HCT116 (cell line): ENCODE results near the gene CYP2U1.

Experiments used
- CTCF ChIP-seq, 3 experiments: fragments of 200-600 bp in 1 of 3; sonication (generic) in 1 of 3; IDR thresholded peaks in 2 of 3; conservative IDR thresholded peaks in 1 of 3; 2 replicates each; pipeline ENCODE4 v1.5.1; 2012 to 2017; ENCODE audit warnings: low read depth in 2 of 3, low read length in 2 of 3, antibody characterized with exemption in 1 of 3, borderline replicate concordance in 1 of 3, control low read depth in 1 of 3, mild to moderate bottlenecking in 1 of 3, mixed read lengths in 1 of 3, mixed run types in 1 of 3, moderate library complexity in 1 of 3; ENCODE audit not compliant: insufficient read depth in 1 of 3
- EZH2 ChIP-seq: fragments of 200-600 bp; sonication (generic); IDR thresholded peaks from 2 replicates; pipeline ENCODE4 v1.6.1; 2017; ENCODE audit warnings: antibody characterized with exemption, mixed run types
- EZH2phosphoT487 ChIP-seq: fragments of 200-600 bp; IDR thresholded peaks from 2 replicates; pipeline ENCODE4 v1.6.1; 2018; ENCODE audit warnings: antibody characterized with exemption, borderline replicate concordance
- POLR2AphosphoS5 ChIP-seq: IDR thresholded peaks from 2 replicates; pipeline ENCODE4 v1.6.1; 2011; ENCODE audit warnings: mild to moderate bottlenecking, low read depth, low read length, moderate library complexity
- ZBTB33 ChIP-seq: IDR thresholded peaks from 2 replicates; pipeline ENCODE4 v1.6.1; 2011; ENCODE audit warnings: mild to moderate bottlenecking, low read length, moderate library complexity; ENCODE audit not compliant: insufficient replicate concordance; ENCODE audit errors: extremely low read depth

GRCh38 chr4:107931775-107932321 lies 499 bp downstream of the CYP2U1 start:
- TF ChIP-seq POLR2AphosphoS5 = no peak
- no peak for TF ChIP-seq EZH2
- TF ChIP-seq CTCF (IDR thresholded peaks at IDR 0.05 in 2 of 3, conservative IDR thresholded peaks at IDR 0.05 in 1 of 3; ENCODE audit: borderline replicate concordance in 1 of 3, insufficient read depth in 1 of 3, low read depth in 2 of 3, low read length in 2 of 3) = no peak
- no peak for TF ChIP-seq EZH2phosphoT487
- TF ChIP-seq ZBTB33 = no peak
